ENCODE measurements around the gene TPTE2.

DNA sequence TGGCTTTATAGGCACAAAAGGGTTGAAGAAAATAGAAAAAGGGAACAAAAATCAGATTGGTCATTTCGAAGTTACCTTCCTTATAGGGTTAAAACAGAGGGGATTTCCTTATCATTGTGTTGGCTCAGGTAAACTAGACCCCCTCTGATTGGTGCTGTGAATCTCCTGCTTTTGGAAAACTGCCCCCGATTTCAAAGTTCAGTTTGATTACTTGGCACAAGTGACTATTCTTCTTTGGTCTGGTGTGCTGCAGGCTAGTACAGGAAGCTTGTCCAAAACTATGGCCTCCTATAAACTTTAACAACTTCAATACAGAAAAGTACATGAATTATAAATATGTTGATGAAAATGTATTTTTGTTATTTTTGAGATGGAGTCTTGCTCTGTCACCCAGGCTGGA, 13.9 kb upstream of the TPTE2 start:
- TF ChIP-seq CTCF (optimal IDR thresholded peaks at IDR 0.05 in 1 of 3, IDR thresholded peaks at IDR 0.05 in 1 of 3, conservative IDR thresholded peaks at IDR 0.05 in 1 of 3; ENCODE audit: extremely low read depth in 1 of 3, insufficient read depth in 2 of 3, low read length in 3 of 3) (no peak), EZH2 (IDR thresholded peaks at IDR 0.05; ENCODE audit: low read length) (no peak)

Measured in keratinocyte (primary cell).